ENCODE measurements around the gene OSCAR.
"Not testable (repeated sequence)": the region's sequence is repeated elsewhere in the genome, so short reads cannot be mapped to it uniquely, and the experiment has no call there.

Gene OSCAR

DNA sequence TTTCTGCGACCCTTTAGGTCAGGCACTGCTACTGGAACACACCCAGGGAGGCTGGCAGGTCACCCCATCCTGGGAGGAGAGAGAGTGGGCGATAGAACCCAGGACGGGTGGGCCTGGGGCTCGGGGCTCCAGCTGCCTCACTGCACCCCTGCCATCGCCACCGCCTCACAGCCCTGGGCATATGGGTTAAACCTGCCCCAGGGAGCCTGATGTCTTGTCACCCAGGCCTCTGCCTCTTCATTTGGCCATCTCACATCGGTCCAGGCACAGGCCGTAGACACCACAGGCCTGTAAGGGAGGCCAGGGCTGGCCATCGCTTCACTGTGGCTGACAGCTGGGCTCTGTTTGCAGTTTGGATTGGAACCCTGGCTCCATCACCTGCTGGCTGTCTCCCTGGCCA, 25.1 kb upstream of the OSCAR start:
- DNase-seq (ENCODE audit: low spot score) = no peak

- no peak for DNase-seq (ENCODE audit: low spot score)
Measured at GRCh38 chr19:54124393-54124792, 23.8 kb upstream of the OSCAR start.

GRCh38 chr19:54123682-54124081, 23.1 kb upstream of the OSCAR start:
- DNase-seq (ENCODE audit: low spot score) = no peak

DNA sequence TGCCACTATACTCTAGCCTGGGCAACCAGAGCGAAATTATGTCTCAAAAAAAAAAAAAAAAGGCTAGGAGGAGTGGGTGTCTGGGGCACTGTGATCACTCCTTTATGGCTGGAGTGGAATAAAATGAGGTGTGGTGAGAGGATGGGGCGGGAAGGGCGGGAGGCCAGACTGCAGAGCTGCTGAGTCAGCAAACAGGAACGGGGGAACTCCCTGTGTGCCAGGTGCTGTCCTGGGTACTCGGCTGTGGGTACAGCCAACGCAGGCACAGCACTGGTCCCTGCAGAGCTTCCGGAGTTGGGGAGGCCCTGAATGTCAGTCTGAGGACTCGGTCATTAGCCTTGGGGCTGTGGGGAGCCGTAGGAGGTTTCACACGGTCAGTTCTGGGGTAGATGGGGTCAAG, 20.7 kb upstream of the OSCAR start:
- DNase-seq (ENCODE audit: low spot score) = no peak

GRCh38 chr19:54115109-54116063, 14.8 kb upstream of the OSCAR start, which contains the start of the genes PRPF31 and TFPT:
PRPF31 (plus strand) TSS chr19:54115754; CDS start chr19:54118279, 2,525 bp downstream.
TFPT (minus strand) TSS chr19:54115657; CDS start chr19:54115269, 388 bp downstream.
- DNase-seq (ENCODE audit: low spot score) = peak; percentile 96

DNA sequence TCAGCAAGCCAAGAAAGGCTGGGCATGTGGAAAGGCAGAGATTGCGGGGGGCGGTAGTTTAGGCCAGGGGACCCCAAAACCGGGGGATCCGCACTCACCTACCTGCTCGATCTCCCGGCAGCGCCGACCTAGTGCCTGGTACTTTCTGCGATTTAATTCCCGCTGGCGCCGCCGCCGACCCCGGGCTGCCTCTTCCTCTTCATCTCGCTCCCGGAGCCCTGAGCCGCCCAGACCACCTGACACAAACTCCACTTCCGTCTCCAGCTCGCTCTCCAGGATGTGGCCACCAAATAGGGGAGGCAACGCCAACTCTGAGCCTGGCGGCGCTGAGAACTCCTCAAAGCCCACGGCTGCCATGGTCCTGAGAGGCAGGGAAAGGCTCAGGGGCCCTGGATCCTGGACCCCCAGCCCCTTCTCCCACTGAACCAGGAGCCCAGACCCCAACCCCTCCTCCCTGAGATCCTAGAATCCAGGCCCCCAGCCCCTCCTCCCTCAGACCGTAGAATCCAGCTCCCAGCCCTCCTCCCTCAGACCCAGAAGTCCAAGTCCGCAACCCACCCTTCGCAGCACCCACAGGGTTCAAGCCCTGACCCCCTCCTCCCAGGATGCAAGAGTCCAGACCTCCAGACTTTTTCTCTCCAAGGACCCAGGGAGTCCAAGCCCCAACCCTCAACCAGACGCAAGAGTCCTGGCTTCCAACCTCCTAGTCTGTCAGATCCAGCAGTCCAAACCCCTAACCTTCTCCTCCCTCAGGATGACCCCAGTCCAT, 13.9 kb upstream of the OSCAR start:
- peak; percentile 38 for DNase-seq (ENCODE audit: low spot score)

- no peak for DNase-seq (ENCODE audit: low spot score)
Measured at GRCh38 chr19:54109651-54110050, 9.0 kb upstream of the OSCAR start.

GRCh38 chr19:54108496-54108895, 7.9 kb upstream of the OSCAR start:
- no peak for DNase-seq (ENCODE audit: low spot score)

GRCh38 chr19:54107876-54108490, 7.4 kb upstream of the OSCAR start:
- no peak for DNase-seq (ENCODE audit: low spot score)

DNA sequence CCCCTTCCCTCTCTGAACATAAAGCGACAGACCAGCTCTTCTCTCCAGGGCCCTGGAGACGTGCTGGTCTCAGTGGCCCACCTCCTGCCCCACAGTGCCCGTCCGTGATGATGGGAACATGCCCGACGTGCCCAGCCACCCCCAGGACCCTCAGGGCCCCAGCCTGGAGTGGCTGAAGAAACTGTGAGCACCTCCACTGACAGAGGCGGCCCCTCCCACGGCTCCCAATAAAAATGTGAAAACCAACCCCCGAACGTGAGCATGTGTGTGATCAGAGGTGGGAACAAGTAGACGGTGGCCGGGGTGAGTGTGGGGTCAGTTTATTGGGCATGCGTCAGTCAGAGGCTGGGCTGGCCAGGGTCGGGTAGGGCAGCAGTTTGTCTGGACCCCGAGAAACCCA, 6.1 kb upstream of the OSCAR start:
- DNase-seq (ENCODE audit: low spot score) = no peak

DNA sequence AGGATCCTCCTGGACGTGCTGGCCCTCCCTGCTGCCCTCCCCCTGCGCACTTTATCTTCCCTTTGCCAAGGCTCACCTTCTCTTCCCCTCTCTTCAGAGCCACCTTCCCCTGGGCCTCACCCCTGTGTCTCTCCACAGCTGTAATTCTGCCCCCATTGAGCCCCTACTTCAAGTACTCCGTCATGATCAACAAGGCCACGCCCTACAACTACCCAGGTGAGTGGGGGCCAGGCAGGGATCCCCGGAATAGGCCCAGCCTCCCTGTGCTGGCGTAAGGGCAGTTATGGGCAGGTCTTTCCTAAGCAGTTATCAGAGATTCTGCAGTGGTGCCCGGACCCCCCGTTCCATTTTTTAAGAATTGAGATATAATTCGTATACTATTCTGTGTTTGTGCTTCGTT, 5.2 kb upstream of the OSCAR start:
- DNase-seq (ENCODE audit: low spot score) = no peak

DNA sequence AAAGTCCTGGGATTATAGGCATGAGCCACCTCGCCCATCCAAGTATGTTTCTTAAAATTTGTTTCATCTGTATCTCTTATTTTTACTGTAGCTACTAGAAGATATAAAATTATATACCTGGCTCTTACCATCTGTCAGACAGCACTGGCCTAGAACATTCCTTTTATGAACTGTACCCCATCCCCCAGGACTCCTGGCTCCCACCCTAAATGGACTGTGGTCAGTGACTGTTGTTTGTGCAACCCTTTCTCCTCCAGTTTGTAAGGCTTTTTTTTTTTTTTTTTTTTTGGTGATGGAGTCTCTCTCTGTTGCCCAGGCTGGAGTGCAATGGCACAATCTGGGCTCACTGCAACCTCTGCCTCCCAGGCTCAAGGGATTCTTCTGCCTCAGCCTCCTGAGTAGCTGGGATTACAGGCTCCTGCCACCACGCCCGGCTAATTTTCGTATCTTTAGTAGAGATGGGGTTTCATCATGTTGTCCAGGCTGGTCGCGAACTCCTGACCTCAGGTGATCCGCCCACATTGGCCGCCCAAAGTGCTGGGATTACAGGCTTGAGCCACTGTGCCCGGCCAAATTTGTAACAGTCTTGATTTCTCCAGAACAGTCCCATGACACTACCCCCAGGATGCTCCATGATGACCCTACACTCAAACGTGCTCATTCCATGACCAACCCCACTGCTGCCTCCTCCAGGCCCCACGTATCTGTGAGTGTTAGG, 4.6 kb upstream of the OSCAR start:
- DNase-seq (ENCODE audit: low spot score) = no peak

GRCh38 chr19:54102421-54103169, 2.0 kb upstream of the OSCAR start, which contains the start of gene NDUFA3:
NDUFA3 (plus strand) TSS chr19:54102855; CDS start chr19:54102879, 24 bp downstream.
- peak; percentile 97 for DNase-seq (ENCODE audit: low spot score)

- not testable (repeated sequence) for DNase-seq (ENCODE audit: low spot score)
Measured at GRCh38 chr19:54099903-54100255, 724 bp downstream of the OSCAR start.

- no peak for DNase-seq (ENCODE audit: low spot score)
Measured at GRCh38 chr19:54099190-54099902, 1.3 kb downstream of the OSCAR start.

GRCh38 chr19:54096617-54097106, 3.9 kb downstream of the OSCAR start:
- no peak for DNase-seq (ENCODE audit: low spot score)

DNA sequence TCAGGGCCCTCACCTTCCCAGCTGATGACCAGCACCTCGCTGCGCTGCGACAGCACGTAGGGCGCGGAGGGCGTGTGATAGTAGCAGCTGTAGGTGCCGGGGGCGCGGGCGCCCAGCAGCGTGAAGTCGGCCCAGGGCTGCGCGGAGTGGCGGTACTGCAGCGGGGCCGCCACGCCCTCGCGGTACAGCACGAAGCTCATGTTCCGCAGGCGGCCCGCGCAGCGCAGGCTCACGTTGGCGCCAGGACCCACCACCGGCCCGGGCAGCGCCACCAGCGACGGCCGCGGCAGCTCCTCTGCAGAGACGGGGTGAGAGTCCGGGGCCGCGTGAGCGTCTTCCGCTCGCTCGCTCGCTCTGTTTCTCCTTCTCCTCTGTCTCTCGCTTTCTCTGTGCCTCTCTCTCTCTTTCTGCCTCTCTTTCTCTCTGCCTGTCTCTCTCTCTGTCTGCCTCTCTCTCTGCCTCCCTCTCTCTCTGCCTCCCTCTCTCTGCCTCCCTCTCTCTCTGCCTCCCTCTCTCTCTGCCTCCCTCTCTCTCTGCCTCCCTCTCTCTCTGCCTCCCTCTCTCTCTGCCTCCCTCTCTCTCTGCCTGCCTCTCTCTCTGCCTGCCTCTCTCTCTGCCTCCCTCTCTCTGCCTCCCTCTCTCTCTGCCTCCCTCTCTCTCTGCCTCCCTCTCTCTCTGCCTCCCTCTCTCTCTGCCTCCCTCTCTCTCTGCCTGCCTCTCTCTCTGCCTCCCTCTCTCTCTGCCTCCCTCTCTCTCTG, 4.6 kb downstream of the OSCAR start:
- not testable (repeated sequence) for DNase-seq (ENCODE audit: low spot score)

DNA sequence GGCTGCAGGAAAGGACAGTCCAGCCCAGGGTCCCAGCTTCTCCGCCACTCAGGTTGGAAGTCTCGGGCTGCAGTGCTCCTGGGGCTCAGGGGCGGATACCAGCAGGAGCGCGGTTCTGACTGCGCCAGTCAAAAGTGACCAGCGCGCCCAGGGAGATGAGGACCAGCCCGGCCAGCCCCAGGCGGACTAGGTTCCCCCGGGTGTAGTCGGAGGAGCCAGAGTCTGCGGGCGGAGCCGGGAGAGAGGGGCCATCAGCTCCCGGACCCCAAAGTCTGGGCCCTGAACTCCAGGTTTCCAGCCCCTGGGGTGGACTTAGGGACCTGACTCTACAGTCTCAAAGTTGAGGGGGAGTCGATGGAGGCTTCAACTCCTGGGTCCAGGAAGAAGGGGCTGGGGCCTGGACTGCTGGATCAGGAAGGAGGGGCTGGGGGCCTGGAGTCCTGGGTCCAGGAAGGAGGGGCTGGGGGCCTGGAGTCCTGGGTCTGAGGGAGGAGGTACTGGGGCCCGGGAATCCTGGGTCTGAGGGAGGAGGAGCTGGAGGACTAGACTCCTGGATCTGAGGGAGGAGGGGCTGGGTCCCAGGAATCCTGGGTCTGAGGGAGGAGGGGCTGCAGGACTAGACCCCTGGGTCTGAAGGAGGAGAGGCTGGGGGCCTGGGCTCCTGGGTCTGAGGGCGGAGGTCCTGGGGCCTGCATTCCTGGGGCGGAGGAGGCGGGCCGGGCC, 5.3 kb downstream of the OSCAR start:
- DNase-seq (ENCODE audit: low spot score) = no peak
